Endothelial cell of umbilical vein (primary cell): ENCODE data around the gene SMOC2. TPM values are rescaled to one million over a fixed set of nuclear protein-coding genes. Genes with fewer than 3 reads are reported as not detected.

ENCODE experiments used
- BruUV-seq: library from RNA; stranded (reverse); fragments of 400-500 nt; replicated peaks from 2 replicates; lab custom pipeline; 2021; lab: Mats Ljungman, UMichigan
- CTCF ChIA-PET: fragments of 300-600, 350-600 bp; sonication (Branson Sonifier 250); formaldehyde crosslinking; loops from one replicate; lab custom pipeline; 2021; ENCODE audit warnings: antibody characterized with exemption, inconsistent platforms; lab: Charles Lee
- POLR2A ChIA-PET: fragments of 300-600, 350-600 bp; sonication (Branson Sonifier 250); formaldehyde crosslinking; loops from one replicate; lab custom pipeline; 2021; ENCODE audit warnings: antibody characterized with exemption, inconsistent platforms; lab: Charles Lee
- DNase-seq: peaks from one replicate; pipeline ENCODE4 v3.0.0-alpha.2; 2011; ENCODE audit warnings: low read depth, low spot score
- FAIRE-seq: peaks from 2 replicates; lab custom pipeline; 2011; peaks lifted over from hg19 to GRCh38; lab: Jason Lieb, UNC
- H2AFZ ChIP-seq: 2 replicates; pipeline ENCODE4 v1.6.0; 2012; ENCODE audit warnings: low read depth, low read length, control low read depth, inconsistent platforms
- H3K27ac ChIP-seq: 2 replicates; pipeline ENCODE4 v1.5.1; 2011; ENCODE audit warnings: low read depth, mild to moderate bottlenecking, control low read depth, low read length, moderate library complexity; ENCODE audit not compliant: insufficient read depth
- H3K27me3 ChIP-seq, 2 experiments: 2 replicates each; pipeline versions ENCODE4 v1.6.0 to v1.6.1; 2011; ENCODE audit warnings: low read length in 2 of 2, mixed read lengths in 1 of 2; ENCODE audit not compliant: control insufficient read depth in 2 of 2, insufficient read depth in 2 of 2
- H3K36me3 ChIP-seq, 2 experiments: 2 replicates in 1 of 2; 3 replicates in 1 of 2; pipeline ENCODE4 v1.5.1; 2011; ENCODE audit warnings: low read length in 2 of 2, mild to moderate bottlenecking in 1 of 2, moderate library complexity in 1 of 2; ENCODE audit not compliant: control insufficient read depth in 2 of 2, insufficient read depth in 2 of 2; ENCODE audit errors: extremely low read depth in 1 of 2
- H3K4me1 ChIP-seq: 3 replicates; pipeline ENCODE4 v1.5.1; 2011; ENCODE audit warnings: mild to moderate bottlenecking, low read length; ENCODE audit not compliant: control insufficient read depth, insufficient read depth; ENCODE audit errors: extremely low read depth
- H3K4me2 ChIP-seq: 2 replicates; pipeline ENCODE4 v1.6.1; 2011; ENCODE audit warnings: low read length, control low read depth, mixed read lengths; ENCODE audit not compliant: insufficient read depth
- H3K4me3 ChIP-seq, 3 experiments: fragments of 200-600 bp in 1 of 3; sonication (generic), shearing (Covaris generic) in 1 of 3; replicated peaks in 1 of 3; 2 replicates each; pipeline ENCODE4 v1.5.1; 2011 to 2016; ENCODE audit warnings: control low read depth in 3 of 3, low read length in 3 of 3, mild to moderate bottlenecking in 2 of 3, inconsistent platforms in 1 of 3, low read depth in 1 of 3, moderate library complexity in 1 of 3; ENCODE audit not compliant: insufficient read depth in 1 of 3
- H3K79me2 ChIP-seq: 2 replicates; pipeline ENCODE4 v1.6.0; 2012; ENCODE audit warnings: low read length, inconsistent platforms; ENCODE audit not compliant: control insufficient read depth, insufficient read depth
- H3K9ac ChIP-seq: replicated peaks from 2 replicates; pipeline ENCODE3; 2011; ENCODE audit warnings: low read length, control low read depth; ENCODE audit not compliant: insufficient read depth; ENCODE audit errors: extremely low read depth
- H3K9me1 ChIP-seq: replicated peaks from 3 replicates; pipeline ENCODE4 v1.6.0; 2011; ENCODE audit warnings: mild to moderate bottlenecking, low read length; ENCODE audit not compliant: control insufficient read depth, insufficient read depth; ENCODE audit errors: extremely low read depth
- H3K9me3 ChIP-seq: replicated peaks from 2 replicates; pipeline ENCODE4 v1.5.1; 2012; ENCODE audit warnings: low read length, inconsistent platforms; ENCODE audit not compliant: control insufficient read depth, insufficient read depth
- H4K20me1 ChIP-seq: replicated peaks from 2 replicates; pipeline ENCODE3; 2011; ENCODE audit warnings: mild to moderate bottlenecking, low read length; ENCODE audit not compliant: control insufficient read depth, insufficient read depth; ENCODE audit errors: extremely low read depth
- EZH2 ChIP-seq: IDR thresholded peaks from 2 replicates; pipeline ENCODE4 v1.6.1; 2012; ENCODE audit warnings: borderline replicate concordance, low read depth, mild to moderate bottlenecking, moderate library complexity, low read length, inconsistent platforms; ENCODE audit not compliant: severe bottlenecking
- FOS ChIP-seq: IDR thresholded peaks from 2 replicates; pipeline ENCODE4 v1.6.1; 2011; ENCODE audit warnings: mild to moderate bottlenecking, low read length, moderate library complexity, borderline replicate concordance; ENCODE audit not compliant: insufficient read depth
- GATA2 ChIP-seq: IDR thresholded peaks from 2 replicates; pipeline ENCODE4 v1.7.0; 2011; ENCODE audit warnings: low read depth, mild to moderate bottlenecking, moderate library complexity, mixed read lengths, low read length; ENCODE audit not compliant: insufficient read length, insufficient read depth
- JUN ChIP-seq: IDR thresholded peaks from 2 replicates; pipeline ENCODE4 v1.6.1; 2011; ENCODE audit warnings: borderline replicate concordance, low read depth; ENCODE audit not compliant: insufficient read length, insufficient read depth
- MYC ChIP-seq: IDR thresholded peaks from one replicate; pipeline ENCODE4 v1.6.1; 2011; ENCODE audit warnings: mild to moderate bottlenecking, low read depth, low read length
- POLR2A ChIP-seq: IDR thresholded peaks from 2 replicates; pipeline ENCODE4 v1.6.1; 2012; ENCODE audit warnings: low read depth, mild to moderate bottlenecking, control low read depth, low read length
- POLR2AphosphoS5 ChIP-seq: IDR thresholded peaks from 2 replicates; pipeline ENCODE4 v1.6.1; 2012; ENCODE audit warnings: low read depth, mild to moderate bottlenecking, control low read depth, low read length, moderate library complexity; ENCODE audit not compliant: insufficient read depth
- dilution Hi-C: fragments of 300-500 bp; cut with MboI; formaldehyde crosslinking; loops from one replicate; pipeline ENCODE4 v1.15.0; 2019; ENCODE audit warnings: low sequenced_read_pairs; ENCODE audit not compliant: extremely low pct_ligation_motif_present
- intact Hi-C: fragments of 100-400 bp; cut with micrococcal nuclease; formaldehyde crosslinking; loops from one replicate; pipeline ENCODE4 v1.10.0; 2022
- polyA plus RNA-seq, 4 experiments: library from polyadenylated mRNA; depleted of rRNA in 3 of 4; stranded (reverse) in 3 of 4; unstranded in 1 of 4; fragments of >200 nt; gene quantifications; 2 replicates each; pipeline versions ENCODE4 v1.2.1 to v1.2.3, GENCODE V29; 2011 to 2012; ENCODE audit warnings: missing spikeins in 1 of 4
- total RNA-seq: library from RNA; stranded (reverse); gene quantifications from 2 replicates; pipeline ENCODE4 v1.2.3, GENCODE V29; 2021
- TF ChIP-seq, protein P1 (sequence below): IDR thresholded peaks from 2 replicates; pipeline ENCODE4 v1.6.1; 2011; ENCODE audit not compliant: insufficient read depth, insufficient read length
- TF ChIP-seq, protein P2 (sequence below), 2 donors: IDR thresholded peaks; 1 replicate in 1 of 2; 2 replicates in 1 of 2; pipeline ENCODE4 v1.5.1; 2011; ENCODE audit warnings: low read length in 2 of 2, mild to moderate bottlenecking in 2 of 2, moderate library complexity in 2 of 2, control low read depth in 1 of 2, inconsistent platforms in 1 of 2, low read depth in 1 of 2; ENCODE audit not compliant: insufficient read depth in 1 of 2; ENCODE audit errors: extremely low read depth in 1 of 2

The SMOC2 gene
- total and polyA plus RNA-seq, 2 donors (not counting 3 experiments of a cell fraction or from before 2014, with no cell fraction given), result not detected

DNA sequence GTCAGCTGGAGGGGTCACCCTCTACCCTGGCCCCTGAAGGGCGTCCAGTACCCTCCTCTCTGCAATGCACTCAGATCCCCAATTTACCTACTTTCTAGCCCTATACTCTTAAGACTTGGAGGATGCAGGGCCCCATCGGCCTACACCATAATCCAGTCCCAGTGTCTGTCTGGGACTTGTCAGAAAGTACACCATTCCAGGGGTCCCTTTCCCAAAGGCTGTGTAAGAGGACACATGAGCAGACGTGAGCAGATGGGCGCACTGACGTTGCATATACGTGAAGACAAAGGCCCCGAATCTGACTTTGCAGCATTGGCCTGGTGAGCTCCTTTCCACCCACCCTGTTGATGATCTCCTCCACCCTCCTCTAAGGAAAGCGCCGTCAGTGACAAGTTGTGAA, 20.9 kb upstream of the SMOC2 start:
- Histone ChIP-seq H3K9me3 (no peaks in the 10 kb centered on the region), H3K4me2 (no peak overlapping the region), H3K9ac (no peak overlapping the region), H3K4me3 (no peak overlapping the region), H3K27me3 (no peaks in the 10 kb centered on the region), H2AFZ (no peak overlapping the region), H3K36me3 (no peaks in the 10 kb centered on the region), H3K27ac (no peak overlapping the region), H4K20me1 (no peaks in the 10 kb centered on the region), H3K9me1 (no peaks in the 10 kb centered on the region), H3K4me1 (no peaks in the 10 kb centered on the region), H3K79me2 (no peaks in the 10 kb centered on the region)
- DNase-seq (no peak), FAIRE-seq (no peak)
- intact Hi-C loops (no loop called here), dilution Hi-C loops (no loop called here)
- no TSS peak for BruUV-seq
- ChIA-PET POLR2A (no interaction called here), CTCF (no interaction called here)
- TF ChIP-seq MYC (no peak), JUN (no peak), POLR2AphosphoS5 (no peak), POLR2A (no peak), EZH2 (no peak), FOS (no peak), GATA2 (no peak)
- TF ChIP-seq, protein P1, sequence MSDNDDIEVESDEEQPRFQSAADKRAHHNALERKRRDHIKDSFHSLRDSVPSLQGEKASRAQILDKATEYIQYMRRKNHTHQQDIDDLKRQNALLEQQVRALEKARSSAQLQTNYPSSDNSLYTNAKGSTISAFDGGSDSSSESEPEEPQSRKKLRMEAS, result no peak
- TF ChIP-seq, protein P2, sequence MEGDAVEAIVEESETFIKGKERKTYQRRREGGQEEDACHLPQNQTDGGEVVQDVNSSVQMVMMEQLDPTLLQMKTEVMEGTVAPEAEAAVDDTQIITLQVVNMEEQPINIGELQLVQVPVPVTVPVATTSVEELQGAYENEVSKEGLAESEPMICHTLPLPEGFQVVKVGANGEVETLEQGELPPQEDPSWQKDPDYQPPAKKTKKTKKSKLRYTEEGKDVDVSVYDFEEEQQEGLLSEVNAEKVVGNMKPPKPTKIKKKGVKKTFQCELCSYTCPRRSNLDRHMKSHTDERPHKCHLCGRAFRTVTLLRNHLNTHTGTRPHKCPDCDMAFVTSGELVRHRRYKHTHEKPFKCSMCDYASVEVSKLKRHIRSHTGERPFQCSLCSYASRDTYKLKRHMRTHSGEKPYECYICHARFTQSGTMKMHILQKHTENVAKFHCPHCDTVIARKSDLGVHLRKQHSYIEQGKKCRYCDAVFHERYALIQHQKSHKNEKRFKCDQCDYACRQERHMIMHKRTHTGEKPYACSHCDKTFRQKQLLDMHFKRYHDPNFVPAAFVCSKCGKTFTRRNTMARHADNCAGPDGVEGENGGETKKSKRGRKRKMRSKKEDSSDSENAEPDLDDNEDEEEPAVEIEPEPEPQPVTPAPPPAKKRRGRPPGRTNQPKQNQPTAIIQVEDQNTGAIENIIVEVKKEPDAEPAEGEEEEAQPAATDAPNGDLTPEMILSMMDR (IDR thresholded peaks at IDR 0.05; ENCODE audit: extremely low read depth in 1 of 2, insufficient read depth in 1 of 2, low read depth in 1 of 2, low read length in 2 of 2), result no peak
